HepG2 (cell line): ENCODE results near the gene FOXD3. TPM values are rescaled to one million over a fixed set of nuclear protein-coding genes. Genes with fewer than 3 reads are reported as not detected.
A peak's percentile ranks its signal among the peaks of the same experiment; 100 is the strongest.

ENCODE experiments used
- ATAC-seq: fragments of 200-7000 bp; cut with Tn5 transposase; 3 replicates; pipeline ENCODE4 v1.9.1; 2020; ENCODE audit warnings: mild to moderate bottlenecking, moderate library complexity
- BruUV-seq: library from RNA; stranded (reverse); fragments of 400-500 nt; replicated peaks from 2 replicates; lab custom pipeline; 2021; lab: Mats Ljungman, UMichigan
- CTCF ChIA-PET: fragments of 300-600 bp; formaldehyde crosslinking; extraction: SDS; loops from one replicate; lab custom pipeline; 2021; ENCODE audit warnings: low total read pairs, inconsistent platforms, low intra/inter-chr PET ratio; lab: Yijun Ruan, JAX
- POLR2A ChIA-PET: fragments of 350-600 bp; sonication (Branson Sonifier 250); formaldehyde crosslinking; loops from one replicate; lab custom pipeline; 2020; ENCODE audit warnings: antibody characterized with exemption, inconsistent platforms; lab: Yijun Ruan, JAX
- DNase-seq: peaks from one replicate; pipeline ENCODE4 v3.0.0-alpha.2; 2015; ENCODE audit warnings: low spot score
- FAIRE-seq: peaks from 3 replicates; lab custom pipeline; 2011; peaks lifted over from hg19 to GRCh38; lab: Jason Lieb, UNC
- H2AFZ ChIP-seq: one replicate; pipeline ENCODE4 v1.6.1; 2011; ENCODE audit warnings: low read length, inconsistent platforms
- H3K27ac ChIP-seq: fragments of 300-600 bp; 3 replicates; pipeline ENCODE4 v1.8.0; 2011; ENCODE audit warnings: mixed run types, mild to moderate bottlenecking, mixed read lengths, low read length, inconsistent platforms; ENCODE audit not compliant: insufficient read depth; ENCODE audit errors: extremely low read length
- H3K27me3 ChIP-seq, 2 experiments: fragments of 200-600 bp in 1 of 2; 2 replicates in 1 of 2; 3 replicates in 1 of 2; pipeline versions ENCODE4 v1.6.0 to v1.8.0; 2011; ENCODE audit warnings: low read length in 2 of 2, mild to moderate bottlenecking in 2 of 2, moderate library complexity in 2 of 2, inconsistent platforms in 1 of 2; ENCODE audit not compliant: insufficient read depth in 2 of 2, control insufficient read depth in 1 of 2
- H3K36me3 ChIP-seq, 2 experiments: fragments of 200-600 bp in 1 of 2; replicated peaks in 1 of 2; 2 replicates in 1 of 2; 3 replicates in 1 of 2; pipeline versions ENCODE4 v1.5.1 to v1.8.0; 2011; ENCODE audit warnings: low read length in 2 of 2, inconsistent platforms in 1 of 2; ENCODE audit not compliant: insufficient read depth in 2 of 2, control insufficient read depth in 1 of 2
- H3K4me1 ChIP-seq: 2 replicates; pipeline ENCODE4 v1.5.1; 2012; ENCODE audit warnings: low read length, inconsistent platforms; ENCODE audit not compliant: insufficient read depth
- H3K4me2 ChIP-seq: 2 replicates; pipeline ENCODE4 v1.6.0; 2011; ENCODE audit warnings: low read depth, low read length, inconsistent platforms
- H3K4me3 ChIP-seq, 3 experiments: fragments of 200-600 bp in 1 of 3; sonication (generic), shearing (Covaris generic) in 1 of 3; replicated peaks in 1 of 3; 2 replicates each; pipeline ENCODE4 v1.5.1; 2011 to 2016; ENCODE audit warnings: low read length in 3 of 3, inconsistent platforms in 2 of 3, low read depth in 2 of 3, mild to moderate bottlenecking in 2 of 3, control low read depth in 1 of 3, mixed read lengths in 1 of 3; ENCODE audit not compliant: insufficient read depth in 1 of 3
- H3K79me2 ChIP-seq: one replicate; pipeline ENCODE4 v1.6.1; 2011; ENCODE audit warnings: low read length, inconsistent platforms; ENCODE audit not compliant: insufficient read depth
- H3K9ac ChIP-seq: 2 replicates; pipeline ENCODE4 v1.6.0; 2011; ENCODE audit warnings: mild to moderate bottlenecking, low read depth, low read length, inconsistent platforms; ENCODE audit not compliant: insufficient read depth
- H3K9me3 ChIP-seq: 2 replicates; pipeline ENCODE4 v1.5.1; 2012; ENCODE audit warnings: mild to moderate bottlenecking, low read length
- H4K20me1 ChIP-seq: 2 replicates; pipeline ENCODE4 v1.6.0; 2011; ENCODE audit warnings: inconsistent platforms, mild to moderate bottlenecking, low read length, moderate library complexity; ENCODE audit not compliant: insufficient read depth
- EZH2 ChIP-seq: conservative IDR thresholded peaks from 2 replicates; pipeline ENCODE4 v1.6.1; 2012; ENCODE audit warnings: mild to moderate bottlenecking, low read depth, low read length, moderate library complexity
- SETDB1 ChIP-seq: sonication (generic); formaldehyde crosslinking; IDR thresholded peaks from 2 replicates; pipeline ENCODE4 v1.5.1; 2020; ENCODE audit warnings: missing genetic modification reagents, mild to moderate bottlenecking, borderline replicate concordance
- ZMYM3 ChIP-seq: sonication (generic); formaldehyde crosslinking; IDR thresholded peaks from 2 replicates; pipeline ENCODE4 v1.5.1; 2020; ENCODE audit warnings: mild to moderate bottlenecking, missing genetic modification reagents
- ZNF615 ChIP-seq: sonication (generic); formaldehyde crosslinking; IDR thresholded peaks from 2 replicates; pipeline ENCODE4 v1.5.0; 2020; ENCODE audit warnings: mild to moderate bottlenecking, missing genetic modification reagents, borderline replicate concordance
- ZNF777 ChIP-seq: sonication (generic); formaldehyde crosslinking; IDR thresholded peaks from 2 replicates; pipeline ENCODE4 v1.4.0; 2020; ENCODE audit warnings: missing genetic modification reagents
- WGBS: methylation state at CpG from one replicate; pipeline ENCODE4 v1.1.6; 2017; ENCODE audit warnings: low lambda C conversion rate; 5-methylcytosine and 5-hydroxymethylcytosine counted together
- in situ Hi-C: cut with HindIII; loops from 2 replicates; pipeline ENCODE4 v1.10.0; 2017; ENCODE audit warnings: low pct_unique_long_range_greater_than_20kb; ENCODE audit not compliant: extremely low pct_ligation_motif_present
- intact Hi-C: fragments of 100-400 bp; cut with micrococcal nuclease; formaldehyde crosslinking; loops from one replicate; pipeline ENCODE4 v1.10.0; 2022; ENCODE audit not compliant: unreplicated experiment
- polyA plus RNA-seq, 8 experiments: library from polyadenylated mRNA; depleted of rRNA in 3 of 8; stranded (reverse) in 7 of 8; unstranded in 1 of 8; fragments of >200 nt; fragmentation: Illumina TruSeq in 4 of 8; extraction: Trizol in 4 of 8; gene quantifications; 2 replicates each; pipeline versions ENCODE4 v1.2.1 to v1.2.3, GENCODE V29; 2011 to 2016; ENCODE audit warnings: low read depth in 4 of 8, missing spikeins in 1 of 8, mixed read lengths in 1 of 8; ENCODE audit not compliant: insufficient read depth in 1 of 8
- total RNA-seq, 5 experiments: library from RNA; depleted of rRNA; stranded (reverse); fragments of >200 nt; fragmentation: Illumina TruSeq; extraction: Trizol; gene quantifications; 2 replicates each; pipeline ENCODE4 v1.2.3, GENCODE V29; 2016; ENCODE audit warnings: low read depth in 1 of 5

Gene FOXD3
- total and polyA plus RNA-seq, 2 of the 13 experiments (the other 11 are each of a cell fraction or from before 2014, with no cell fraction given): not detected

- ATAC-seq (no peak), DNase-seq (no peak), FAIRE-seq (no peak)
- Histone ChIP-seq H4K20me1 (no peaks in the 10 kb centered on the region; the same call in 1 of the 2 replicates), H3K36me3 (no peaks in the 10 kb centered on the region), H3K9me3 (no peaks in the 10 kb centered on the region), H3K79me2 (no peaks in the 10 kb centered on the region), H3K4me3 (no peak overlapping the region), H3K27me3 (peaks cover 9 to 50% of the 10 kb centered on the region in 2 experiments), H3K4me2 (no peak overlapping the region), H3K27ac (no peak overlapping the region), H3K4me1 (peaks cover 8% of the 10 kb centered on the region; the same call in 1 of the 2 replicates), H2AFZ (no peak overlapping the region), H3K9ac (no peak overlapping the region)
- POLR2A ChIA-PET: no interaction called here
- CTCF ChIA-PET: no interaction called here
- intact Hi-C loops (loop anchor here (5.0 kb wide), 2 partner anchors 218 to 928 kb away; no protein-coding TSS in a partner anchor), in situ Hi-C loops (loop anchor here (5.0 kb wide), 1 partner anchor 123 kb away; no protein-coding TSS in a partner anchor)
- WGBS: 64% methylated on average over 55 of the region's 60 CpGs
- no TSS peak for BruUV-seq
- 0 out of 2 replicates have a peak, but pooled peaks have one; percentile 25 for TF ChIP-seq ZNF777
- TF ChIP-seq EZH2: peak; percentile 71; the same call in 1 of the 2 replicates
- no peak for TF ChIP-seq ZNF615 (CRISPR knock-in tag)
- TF ChIP-seq SETDB1 (CRISPR knock-in tag): no peak
Measured at GRCh38 chr1:63319046-63320021, 3.0 kb upstream of the FOXD3 start.

GRCh38 chr1:63320022-63320721 lies 2.2 kb upstream of the FOXD3 start:
- WGBS: 54% methylated on average over 45 of the region's 47 CpGs
- intact Hi-C loops: no loop called here
- Histone ChIP-seq H3K9ac (no peak overlapping the region), H4K20me1 (no peaks in the 10 kb centered on the region; the same call in 1 of the 2 replicates), H3K4me3 (no peak overlapping the region), H3K36me3 (no peaks in the 10 kb centered on the region), H3K27ac (no peak overlapping the region)
- DNase-seq: no peak
- CTCF ChIA-PET: no interaction called here
- no peak for ATAC-seq
- TF ChIP-seq EZH2 (peak; percentile 37; the same call in 1 of the 2 replicates), ZMYM3 (CRISPR knock-in tag) (no peak)
- TF ChIP-seq, all 625 proteins: peak for 1
- POLR2A ChIA-PET: interaction anchor here (0.6 kb wide), 1 partner anchor 146 kb away, joined by 3 read pairs; no protein-coding TSS in a partner anchor
- in situ Hi-C loops: no loop called here
- Histone ChIP-seq H3K4me1 (peaks cover 8% of the 10 kb centered on the region; the same call in 1 of the 2 replicates), H3K9me3 (no peaks in the 10 kb centered on the region), H3K79me2 (no peaks in the 10 kb centered on the region), H3K27me3 (peaks cover 9 to 50% of the 10 kb centered on the region in 2 experiments), H2AFZ (no peak overlapping the region), H3K4me2 (no peak overlapping the region)
- no peak for FAIRE-seq
- BruUV-seq: no TSS peak
